Measurements from ENCODE around the gene CAMK1D.
"Not testable (repeated sequence)": the region's sequence is repeated elsewhere in the genome, so short reads cannot be mapped to it uniquely, and the experiment has no call there.

CAMK1D gene

GRCh38 chr10:12334186-12334530, 15.2 kb upstream of the CAMK1D start:
- Histone ChIP-seq H2BK5ac (ENCODE audit: low read length) (no peak overlapping the region), H3K4me1 (ENCODE audit: control insufficient read depth, low read depth, low read length) (no peaks in the 10 kb centered on the region), H2BK15ac (replicated peaks; ENCODE audit: low read depth) (no peak overlapping the region), H3K9ac (ENCODE audit: low read length) (no peak overlapping the region), H3K4ac (ENCODE audit: low read depth, low read length) (no peak overlapping the region), H3K18ac (ENCODE audit: low read length) (no peak overlapping the region), H2AK5ac (ENCODE audit: low read length) (no peak overlapping the region), H3K27ac (ENCODE audit: low read depth, low read length) (no peak overlapping the region), H3K79me2 (ENCODE audit: control insufficient read depth, insufficient read depth, low read length) (no peaks in the 10 kb centered on the region), H3K4me3 (ENCODE audit: low read length) (no peak overlapping the region), H3K23ac (ENCODE audit: low read length) (no peak overlapping the region), H4K8ac (ENCODE audit: low read depth, low read length) (no peak overlapping the region), H3K36me3 (ENCODE audit: control insufficient read depth, insufficient read depth, low read length) (no peaks in the 10 kb centered on the region), H2BK120ac (ENCODE audit: low read depth, low read length) (no peak overlapping the region), H3K56ac (ENCODE audit: low read length) (no peak overlapping the region), H3K4me2 (ENCODE audit: low read length) (no peak overlapping the region), H4K5ac (ENCODE audit: low read length) (no peak overlapping the region), H3K27me3 (ENCODE audit: insufficient read depth, low read length, poor library complexity) (no peaks in the 10 kb centered on the region), H3K79me1 (ENCODE audit: low read length) (no peaks in the 10 kb centered on the region)
- no CpG with 5 or more reads among the region's 6 CpGs for WGBS (ENCODE audit: extremely low coverage, insufficient coverage, low lambda C conversion rate)
- DNase-seq: no peak

- H3K27me3 ChIP-seq (ENCODE audit: insufficient read depth, low read length, poor library complexity); H3K18ac ChIP-seq (ENCODE audit: low read length); H3K4me3 ChIP-seq (ENCODE audit: low read length); H3K79me1 ChIP-seq (ENCODE audit: low read length); H3K4me1 ChIP-seq (ENCODE audit: control insufficient read depth, low read depth, low read length); H3K9ac ChIP-seq (ENCODE audit: low read length); H2BK15ac ChIP-seq (replicated peaks; ENCODE audit: low read depth); DNase-seq; H3K23ac ChIP-seq (ENCODE audit: low read length); H2BK120ac ChIP-seq (ENCODE audit: low read depth, low read length); H2BK5ac ChIP-seq (ENCODE audit: low read length); H2AK5ac ChIP-seq (ENCODE audit: low read length); H3K27ac ChIP-seq (ENCODE audit: low read depth, low read length); H4K5ac ChIP-seq (ENCODE audit: low read length); H3K36me3 ChIP-seq (ENCODE audit: control insufficient read depth, insufficient read depth, low read length); H3K79me2 ChIP-seq (ENCODE audit: control insufficient read depth, insufficient read depth, low read length); H4K8ac ChIP-seq (ENCODE audit: low read depth, low read length); H3K4ac ChIP-seq (ENCODE audit: low read depth, low read length); H3K4me2 ChIP-seq (ENCODE audit: low read length); H3K56ac ChIP-seq (ENCODE audit: low read length): not testable (repeated sequence)
- WGBS (ENCODE audit: extremely low coverage, insufficient coverage, low lambda C conversion rate): no CpG with 5 or more reads among the region's 4 CpGs
Observed at GRCh38 chr10:12335169-12335568, 14.2 kb upstream of the CAMK1D start.

- no peaks in the 10 kb centered on the region for H3K36me3 ChIP-seq (ENCODE audit: control insufficient read depth, insufficient read depth, low read length)
- no peak overlapping the region for H2AK5ac ChIP-seq (ENCODE audit: low read length)
- H3K4ac ChIP-seq (ENCODE audit: low read depth, low read length): no peak overlapping the region
- H4K8ac ChIP-seq (ENCODE audit: low read depth, low read length): no peak overlapping the region
- no peak overlapping the region for H2BK15ac ChIP-seq (replicated peaks; ENCODE audit: low read depth)
- no peaks in the 10 kb centered on the region for H3K79me1 ChIP-seq (ENCODE audit: low read length)
- no peaks in the 10 kb centered on the region for H3K4me1 ChIP-seq (ENCODE audit: control insufficient read depth, low read depth, low read length)
- no peak overlapping the region for H2BK5ac ChIP-seq (ENCODE audit: low read length)
- no peak overlapping the region for H3K4me2 ChIP-seq (ENCODE audit: low read length)
- H4K5ac ChIP-seq (ENCODE audit: low read length): no peak overlapping the region
- H3K4me3 ChIP-seq (ENCODE audit: low read length): no peak overlapping the region
- no peak for DNase-seq
- H3K23ac ChIP-seq (ENCODE audit: low read length): no peak overlapping the region
- no peak overlapping the region for H3K18ac ChIP-seq (ENCODE audit: low read length)
- no peak overlapping the region for H3K27ac ChIP-seq (ENCODE audit: low read depth, low read length)
- H3K27me3 ChIP-seq (ENCODE audit: insufficient read depth, low read length, poor library complexity): no peaks in the 10 kb centered on the region
- H2BK120ac ChIP-seq (ENCODE audit: low read depth, low read length): no peak overlapping the region
- H3K79me2 ChIP-seq (ENCODE audit: control insufficient read depth, insufficient read depth, low read length): no peaks in the 10 kb centered on the region
- H3K56ac ChIP-seq (ENCODE audit: low read length): no peak overlapping the region
- no peak overlapping the region for H3K9ac ChIP-seq (ENCODE audit: low read length)
- no CpG with 5 or more reads among the region's 9 CpGs for WGBS (ENCODE audit: extremely low coverage, insufficient coverage, low lambda C conversion rate)
Observed at GRCh38 chr10:12337453-12338372, 11.6 kb upstream of the CAMK1D start.

GRCh38 chr10:12338981-12339380, 10.4 kb upstream of the CAMK1D start:
- H3K79me1 ChIP-seq (ENCODE audit: low read length): no peaks in the 10 kb centered on the region
- no peak overlapping the region for H3K9ac ChIP-seq (ENCODE audit: low read length)
- no peak overlapping the region for H4K8ac ChIP-seq (ENCODE audit: low read depth, low read length)
- DNase-seq: no peak
- no peaks in the 10 kb centered on the region for H3K36me3 ChIP-seq (ENCODE audit: control insufficient read depth, insufficient read depth, low read length)
- H2AK5ac ChIP-seq (ENCODE audit: low read length): no peak overlapping the region
- no peak overlapping the region for H3K4ac ChIP-seq (ENCODE audit: low read depth, low read length)
- H3K4me1 ChIP-seq (ENCODE audit: control insufficient read depth, low read depth, low read length): no peaks in the 10 kb centered on the region
- no CpG with 5 or more reads among the region's 4 CpGs for WGBS (ENCODE audit: extremely low coverage, insufficient coverage, low lambda C conversion rate)
- H3K27me3 ChIP-seq (ENCODE audit: insufficient read depth, low read length, poor library complexity): no peaks in the 10 kb centered on the region
- H3K4me3 ChIP-seq (ENCODE audit: low read length): no peak overlapping the region
- no peak overlapping the region for H4K5ac ChIP-seq (ENCODE audit: low read length)
- no peak overlapping the region for H3K27ac ChIP-seq (ENCODE audit: low read depth, low read length)
- H3K79me2 ChIP-seq (ENCODE audit: control insufficient read depth, insufficient read depth, low read length): no peaks in the 10 kb centered on the region
- no peak overlapping the region for H2BK120ac ChIP-seq (ENCODE audit: low read depth, low read length)
- no peak overlapping the region for H3K18ac ChIP-seq (ENCODE audit: low read length)
- H3K4me2 ChIP-seq (ENCODE audit: low read length): no peak overlapping the region
- no peak overlapping the region for H3K56ac ChIP-seq (ENCODE audit: low read length)
- H2BK5ac ChIP-seq (ENCODE audit: low read length): no peak overlapping the region
- H3K23ac ChIP-seq (ENCODE audit: low read length): no peak overlapping the region
- no peak overlapping the region for H2BK15ac ChIP-seq (replicated peaks; ENCODE audit: low read depth)

- Histone ChIP-seq H3K4me2 (ENCODE audit: low read length) (no peak overlapping the region), H2BK5ac (ENCODE audit: low read length) (no peak overlapping the region), H3K56ac (ENCODE audit: low read length) (no peak overlapping the region), H3K4ac (ENCODE audit: low read depth, low read length) (no peak overlapping the region), H3K27ac (ENCODE audit: low read depth, low read length) (no peak overlapping the region), H3K23ac (ENCODE audit: low read length) (no peak overlapping the region), H2AK5ac (ENCODE audit: low read length) (no peak overlapping the region), H3K4me1 (ENCODE audit: control insufficient read depth, low read depth, low read length) (no peaks in the 10 kb centered on the region), H4K5ac (ENCODE audit: low read length) (no peak overlapping the region), H4K8ac (ENCODE audit: low read depth, low read length) (no peak overlapping the region), H2BK15ac (replicated peaks; ENCODE audit: low read depth) (no peak overlapping the region), H3K36me3 (ENCODE audit: control insufficient read depth, insufficient read depth, low read length) (no peaks in the 10 kb centered on the region), H3K27me3 (ENCODE audit: insufficient read depth, low read length, poor library complexity) (no peaks in the 10 kb centered on the region), H3K18ac (ENCODE audit: low read length) (no peak overlapping the region), H3K79me1 (ENCODE audit: low read length) (no peaks in the 10 kb centered on the region), H3K9ac (ENCODE audit: low read length) (no peak overlapping the region), H2BK120ac (ENCODE audit: low read depth, low read length) (no peak overlapping the region), H3K79me2 (ENCODE audit: control insufficient read depth, insufficient read depth, low read length) (no peaks in the 10 kb centered on the region), H3K4me3 (ENCODE audit: low read length) (no peak overlapping the region)
- WGBS (ENCODE audit: extremely low coverage, insufficient coverage, low lambda C conversion rate): no CpG with 5 or more reads among the region's 7 CpGs
- no peak for DNase-seq
Observed at GRCh38 chr10:12340371-12340770, 9.0 kb upstream of the CAMK1D start.

- H3K4ac ChIP-seq (ENCODE audit: low read depth, low read length): no peak overlapping the region
- no peak overlapping the region for H3K27ac ChIP-seq (ENCODE audit: low read depth, low read length)
- H3K4me2 ChIP-seq (ENCODE audit: low read length): no peak overlapping the region
- no peaks in the 10 kb centered on the region for H3K4me1 ChIP-seq (ENCODE audit: control insufficient read depth, low read depth, low read length)
- DNase-seq: no peak
- H3K79me1 ChIP-seq (ENCODE audit: low read length): no peaks in the 10 kb centered on the region
- H2BK5ac ChIP-seq (ENCODE audit: low read length): no peak overlapping the region
- no peak overlapping the region for H4K8ac ChIP-seq (ENCODE audit: low read depth, low read length)
- no peaks in the 10 kb centered on the region for H3K36me3 ChIP-seq (ENCODE audit: control insufficient read depth, insufficient read depth, low read length)
- H4K5ac ChIP-seq (ENCODE audit: low read length): no peak overlapping the region
- no peak overlapping the region for H3K18ac ChIP-seq (ENCODE audit: low read length)
- no peak overlapping the region for H3K4me3 ChIP-seq (ENCODE audit: low read length)
- no peak overlapping the region for H3K23ac ChIP-seq (ENCODE audit: low read length)
- no peak overlapping the region for H2AK5ac ChIP-seq (ENCODE audit: low read length)
- no CpG with 5 or more reads among the region's 6 CpGs for WGBS (ENCODE audit: extremely low coverage, insufficient coverage, low lambda C conversion rate)
- H3K56ac ChIP-seq (ENCODE audit: low read length): no peak overlapping the region
- H3K9ac ChIP-seq (ENCODE audit: low read length): no peak overlapping the region
- no peak overlapping the region for H2BK120ac ChIP-seq (ENCODE audit: low read depth, low read length)
- no peaks in the 10 kb centered on the region for H3K79me2 ChIP-seq (ENCODE audit: control insufficient read depth, insufficient read depth, low read length)
- H2BK15ac ChIP-seq (replicated peaks; ENCODE audit: low read depth): no peak overlapping the region
- no peaks in the 10 kb centered on the region for H3K27me3 ChIP-seq (ENCODE audit: insufficient read depth, low read length, poor library complexity)
Observed at GRCh38 chr10:12340937-12341336, 8.4 kb upstream of the CAMK1D start.
